Effector memory CD4-positive, alpha-beta T cell (primary cell): ENCODE data around the gene PDK2.

Source experiments
- DNase-seq, 3 donors: peaks; one replicate each; pipeline ENCODE4 v3.0.0-alpha.2; 2020
- H3K27ac ChIP-seq: 2 replicates; pipeline ENCODE4 v1.7.0; 2013; ENCODE audit warnings: mild to moderate bottlenecking, low read length, moderate library complexity; ENCODE audit not compliant: insufficient read depth, poor library complexity, severe bottlenecking
- H3K27me3 ChIP-seq: replicated peaks from 2 replicates; pipeline ENCODE4 v1.7.0; 2013; ENCODE audit warnings: mild to moderate bottlenecking, low read length; ENCODE audit not compliant: insufficient read depth, control insufficient read depth, poor library complexity, severe bottlenecking
- H3K36me3 ChIP-seq: 2 replicates; pipeline ENCODE4 v1.7.0; 2013; ENCODE audit warnings: mild to moderate bottlenecking, low read length, moderate library complexity; ENCODE audit not compliant: control insufficient read depth, insufficient read depth
- H3K4me1 ChIP-seq: 2 replicates; pipeline ENCODE4 v1.7.0; 2013; ENCODE audit warnings: low read length, mild to moderate bottlenecking; ENCODE audit not compliant: control insufficient read depth, insufficient read depth, poor library complexity, severe bottlenecking
- H3K4me3 ChIP-seq: 2 replicates; pipeline ENCODE4 v1.7.0; 2013; ENCODE audit warnings: low read length, low read depth, mild to moderate bottlenecking; ENCODE audit not compliant: insufficient read depth, poor library complexity, severe bottlenecking
- H3K9me3 ChIP-seq: 2 replicates; pipeline ENCODE4 v1.7.0; 2013; ENCODE audit warnings: mild to moderate bottlenecking, low read length, moderate library complexity; ENCODE audit not compliant: control insufficient read depth

Gene PDK2

DNA sequence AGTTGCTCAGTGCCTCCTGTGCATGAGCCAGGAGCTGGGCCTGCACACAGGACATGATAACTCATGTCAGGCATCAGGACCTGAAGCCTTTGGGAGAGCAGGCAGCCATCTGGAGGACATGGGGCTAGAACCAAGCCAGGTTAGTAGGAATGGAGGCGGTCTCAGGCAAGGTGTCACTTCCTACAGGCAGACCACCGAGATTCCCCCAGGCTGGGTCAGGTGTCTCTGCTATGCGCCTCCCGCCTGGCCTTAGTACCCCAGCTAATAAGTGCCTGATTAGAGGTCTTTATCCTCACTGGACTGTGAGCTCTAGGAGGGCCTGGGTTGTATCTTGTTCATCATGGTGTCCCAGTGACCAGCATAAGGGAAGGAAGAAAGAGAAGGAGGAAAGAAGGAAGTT lies 19.2 kb downstream of the PDK2 start:
- peaks cover 4% of the 10 kb centered on the region for H3K36me3 ChIP-seq
- no peaks in the 10 kb centered on the region for H3K27me3 ChIP-seq
- H3K9me3 ChIP-seq = no peaks in the 10 kb centered on the region
- no peak overlapping the region for H3K27ac ChIP-seq
- no peak for DNase-seq
- peaks cover 11% of the 10 kb centered on the region for H3K4me1 ChIP-seq
- H3K4me3 ChIP-seq = no peak overlapping the region

- peaks cover 11% of the 10 kb centered on the region for H3K4me1 ChIP-seq
- DNase-seq = no peak
- H3K27me3 ChIP-seq = no peaks in the 10 kb centered on the region
- no peak overlapping the region for H3K4me3 ChIP-seq
- H3K36me3 ChIP-seq = no peaks in the 10 kb centered on the region
- H3K9me3 ChIP-seq = no peaks in the 10 kb centered on the region
- H3K27ac ChIP-seq = no peak overlapping the region
These were observed 19.8 kb downstream of the PDK2 start for GRCh38 chr17:50114849-50115357.

DNA sequence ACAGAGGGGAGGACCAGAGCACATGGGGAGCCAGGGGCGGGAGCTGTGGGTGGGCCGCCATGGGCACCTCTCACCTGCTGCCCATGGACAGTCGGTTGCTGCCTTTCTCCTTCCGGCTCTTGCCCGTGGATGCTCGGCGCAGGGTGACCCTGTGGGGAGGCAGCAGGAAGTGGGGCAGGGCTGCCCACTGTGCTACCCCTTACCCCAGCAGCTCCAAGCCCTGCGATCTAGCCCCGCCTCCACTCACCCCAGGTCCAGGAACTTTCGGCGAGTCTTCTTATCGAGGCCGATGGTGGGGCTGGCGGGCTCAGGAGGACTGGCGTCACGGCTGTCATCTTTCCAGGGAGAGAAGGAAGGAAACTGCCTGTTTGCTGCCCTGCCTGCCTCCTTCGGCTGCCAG lies 20.6 kb downstream of the PDK2 start:
- H3K36me3 ChIP-seq = no peaks in the 10 kb centered on the region

GRCh38 chr17:50117202-50118051 lies 22.3 kb downstream of the PDK2 start:
- peaks cover 11% of the 10 kb centered on the region for H3K4me1 ChIP-seq
- no peaks in the 10 kb centered on the region for H3K27me3 ChIP-seq
- H3K4me3 ChIP-seq = peak overlapping the region; percentile 45
- no peaks in the 10 kb centered on the region for H3K36me3 ChIP-seq
- no peaks in the 10 kb centered on the region for H3K9me3 ChIP-seq
- DNase-seq = peak in 2 of 3 donors; percentile 31 to 39
- H3K27ac ChIP-seq = no peak overlapping the region

More for the DNA sequence above, 20.6 kb downstream of the PDK2 start:
- peaks cover 11% of the 10 kb centered on the region for H3K4me1 ChIP-seq
- no peaks in the 10 kb centered on the region for H3K27me3 ChIP-seq
- H3K9me3 ChIP-seq = no peaks in the 10 kb centered on the region
- no peak for DNase-seq
- no peak overlapping the region for H3K4me3 ChIP-seq
- H3K27ac ChIP-seq = no peak overlapping the region

DNA sequence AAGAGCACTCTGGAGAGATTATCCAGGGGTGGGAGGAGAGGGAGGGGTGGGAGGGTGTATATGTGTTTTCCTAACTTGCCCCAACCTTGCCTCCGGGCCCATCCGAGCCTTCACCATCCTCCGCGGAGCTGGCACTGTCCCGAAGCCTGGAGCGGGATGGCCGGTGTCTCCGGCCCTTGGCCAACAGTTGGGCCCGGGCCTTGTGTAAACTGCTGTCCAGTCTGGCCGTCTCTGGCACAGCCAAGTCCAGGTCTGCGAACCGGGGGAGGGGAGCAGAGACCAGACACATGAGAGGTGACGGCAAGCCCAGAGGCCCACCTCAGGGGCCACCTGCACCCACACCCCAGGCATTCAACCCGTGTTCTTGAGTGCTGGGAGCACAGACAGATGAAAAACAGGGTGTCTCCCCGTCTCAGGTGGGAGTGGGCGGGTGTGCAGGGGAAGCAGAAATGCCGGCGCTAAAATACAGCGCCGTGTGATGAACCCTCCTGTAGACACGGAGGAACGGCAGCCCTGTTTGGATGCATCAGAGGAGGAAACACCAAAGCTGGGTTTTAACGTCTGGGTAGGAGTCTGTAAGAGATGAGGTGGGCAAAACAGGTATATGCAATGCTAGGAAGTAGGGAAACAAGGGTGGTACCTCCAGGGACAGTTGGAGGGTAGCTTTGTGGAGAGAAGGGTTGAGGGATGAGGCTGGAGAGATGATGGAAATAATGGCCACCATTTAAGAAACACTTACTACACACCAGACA lies 23.1 kb downstream of the PDK2 start:
- H3K9me3 ChIP-seq = no peaks in the 10 kb centered on the region
- peaks cover 11% of the 10 kb centered on the region for H3K4me1 ChIP-seq
- H3K27ac ChIP-seq = no peak overlapping the region
- no peaks in the 10 kb centered on the region for H3K27me3 ChIP-seq
- H3K4me3 ChIP-seq = no peak overlapping the region
- no peak for DNase-seq
- no peaks in the 10 kb centered on the region for H3K36me3 ChIP-seq

GRCh38 chr17:50118828-50119218 lies 23.7 kb downstream of the PDK2 start:
- Histone ChIP-seq H3K36me3 (no peaks in the 10 kb centered on the region), H3K4me1 (peaks cover 11% of the 10 kb centered on the region), H3K4me3 (no peak overlapping the region), H3K9me3 (no peaks in the 10 kb centered on the region), H3K27ac (no peak overlapping the region), H3K27me3 (no peaks in the 10 kb centered on the region)
- DNase-seq = no peak

GRCh38 chr17:50120475-50121253 lies 25.5 kb downstream of the PDK2 start:
- no peaks in the 10 kb centered on the region for H3K27me3 ChIP-seq

GRCh38 chr17:50122945-50123344 lies 27.8 kb downstream of the PDK2 start:
- H3K4me3 ChIP-seq = no peak overlapping the region
- no peaks in the 10 kb centered on the region for H3K9me3 ChIP-seq
- no peaks in the 10 kb centered on the region for H3K4me1 ChIP-seq
- DNase-seq = no peak
- no peak overlapping the region for H3K27ac ChIP-seq
- no peaks in the 10 kb centered on the region for H3K27me3 ChIP-seq
- H3K36me3 ChIP-seq = no peaks in the 10 kb centered on the region

More at GRCh38 chr17:50120475-50121253, 25.5 kb downstream of the PDK2 start:
- DNase-seq = no peak
- Histone ChIP-seq H3K4me1 (peaks cover 11% of the 10 kb centered on the region), H3K4me3 (no peak overlapping the region), H3K36me3 (no peaks in the 10 kb centered on the region), H3K27ac (no peak overlapping the region), H3K9me3 (no peaks in the 10 kb centered on the region)

- DNase-seq = no peak
- Histone ChIP-seq H3K27ac (no peak overlapping the region), H3K27me3 (no peaks in the 10 kb centered on the region), H3K9me3 (no peaks in the 10 kb centered on the region), H3K4me1 (no peaks in the 10 kb centered on the region), H3K36me3 (no peaks in the 10 kb centered on the region), H3K4me3 (no peak overlapping the region)
These were observed 28.6 kb downstream of the PDK2 start for GRCh38 chr17:50123649-50124349.
